Measurements from ENCODE around the gene SNAPC5.
"Not testable (repeated sequence)": the region's sequence is repeated elsewhere in the genome, so short reads cannot be mapped to it uniquely, and the experiment has no call there.

SNAPC5 gene, protein sequence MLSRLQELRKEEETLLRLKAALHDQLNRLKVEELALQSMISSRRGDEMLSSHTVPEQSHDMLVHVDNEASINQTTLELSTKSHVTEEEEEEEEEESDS

DNA sequence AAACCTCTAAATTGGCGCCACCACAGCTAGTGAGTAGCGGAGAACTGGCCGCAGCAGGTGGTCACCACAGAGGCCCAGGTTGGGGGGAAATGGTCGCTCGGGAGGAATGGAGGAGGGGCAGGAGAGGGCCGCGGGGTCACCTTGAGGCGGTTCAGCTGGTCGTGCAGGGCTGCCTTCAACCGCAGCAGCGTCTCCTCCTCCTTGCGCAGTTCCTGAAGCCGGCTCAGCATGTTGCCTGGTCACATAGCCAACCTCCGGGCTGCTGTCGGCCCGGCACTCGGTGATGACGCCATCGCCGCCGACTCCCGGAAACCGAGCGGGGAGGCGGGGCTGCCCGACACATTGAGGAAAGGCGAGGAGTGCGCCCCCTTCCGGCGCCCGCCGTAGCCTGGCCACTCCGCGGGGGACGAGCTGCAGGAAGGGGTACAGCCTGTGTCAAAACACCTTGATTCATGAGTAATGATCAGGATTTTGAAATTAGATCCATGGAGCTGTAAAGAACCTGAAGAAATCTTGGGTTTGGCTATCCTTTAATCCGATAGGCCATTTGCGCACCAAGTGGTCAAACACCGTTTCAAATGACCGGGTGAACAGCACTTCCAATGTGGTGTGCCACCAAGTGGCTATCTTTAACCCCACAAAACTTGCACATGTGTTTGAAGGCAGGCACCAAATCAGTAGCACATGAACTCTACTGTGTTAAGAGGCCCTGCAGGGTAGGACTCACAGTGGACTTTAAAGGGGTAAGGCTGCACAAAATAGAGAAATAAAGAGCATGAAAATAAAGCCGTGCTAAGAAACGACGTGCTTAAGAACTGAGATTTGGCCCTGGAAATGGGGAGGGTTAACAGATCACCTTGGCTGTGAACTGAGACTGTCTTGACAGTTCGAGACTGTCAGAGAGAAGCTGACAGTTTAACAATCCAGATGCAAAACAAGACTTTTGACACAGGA, at the start of gene SNAPC5:
Gene SNAPC5, minus strand, starts transcription at position 261 of the 954 bp plus-strand sequence. Its CDS starts 31 bp downstream, at position 230.
- peak; percentile 93 for DNase-seq

DNA sequence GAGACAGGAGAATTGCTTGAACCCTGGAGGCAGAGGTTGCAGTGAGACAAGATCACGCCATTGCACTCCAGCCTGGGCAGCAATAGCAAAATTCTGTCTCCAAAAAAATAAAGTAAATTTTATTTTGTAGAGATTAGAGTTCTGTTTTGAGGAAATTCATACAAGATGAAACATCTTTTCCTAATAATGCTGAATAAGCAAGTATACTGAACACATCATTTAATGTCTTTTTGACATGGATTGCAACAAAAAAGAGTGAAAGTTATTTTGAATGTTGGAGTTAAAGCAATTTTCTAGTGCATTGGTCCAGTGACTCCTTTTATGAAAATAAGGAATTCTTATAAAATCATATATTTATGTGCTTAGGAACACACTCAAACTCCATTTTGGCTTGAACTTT, 47.7 kb upstream of the SNAPC5 start:
- DNase-seq: no peak

DNA sequence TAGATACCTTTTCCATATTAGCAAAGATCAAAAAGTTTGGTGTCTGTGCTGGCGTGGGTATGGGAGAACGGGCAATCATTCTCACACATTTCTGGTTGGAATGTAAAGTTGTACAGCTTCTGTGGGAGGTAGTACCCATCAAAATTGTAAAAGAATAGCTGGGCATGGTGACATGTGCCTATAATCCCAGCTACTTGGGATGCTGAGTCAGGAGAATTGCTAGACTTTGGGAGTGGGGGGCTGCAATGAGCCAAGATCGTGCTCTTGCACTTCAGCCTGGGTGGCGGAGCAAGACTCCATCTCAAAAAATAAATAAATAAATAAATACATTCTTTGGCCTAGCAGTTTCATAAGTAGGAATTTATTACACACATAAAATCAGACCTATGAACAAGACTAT, 45.3 kb upstream of the SNAPC5 start:
- no peak for DNase-seq

DNA sequence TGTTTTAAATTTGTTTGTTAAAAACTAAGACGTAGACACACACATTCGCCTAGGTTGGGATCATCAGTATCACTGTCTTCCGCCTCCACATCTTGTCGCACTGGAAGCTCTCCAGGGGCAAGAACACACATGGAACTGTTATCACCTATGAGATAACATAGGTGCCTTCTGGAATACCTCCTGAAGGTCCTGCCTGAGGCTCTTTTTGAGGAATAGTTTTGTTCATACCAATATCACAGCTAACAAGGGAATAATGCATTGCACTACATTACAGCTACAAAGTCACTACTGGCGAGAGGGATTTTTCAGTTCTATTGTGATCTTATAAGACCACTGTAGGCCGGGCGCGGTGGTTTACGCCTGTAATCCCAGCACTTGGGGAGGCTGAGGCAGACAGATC, 37.5 kb upstream of the SNAPC5 start:
- no peak for DNase-seq

DNA sequence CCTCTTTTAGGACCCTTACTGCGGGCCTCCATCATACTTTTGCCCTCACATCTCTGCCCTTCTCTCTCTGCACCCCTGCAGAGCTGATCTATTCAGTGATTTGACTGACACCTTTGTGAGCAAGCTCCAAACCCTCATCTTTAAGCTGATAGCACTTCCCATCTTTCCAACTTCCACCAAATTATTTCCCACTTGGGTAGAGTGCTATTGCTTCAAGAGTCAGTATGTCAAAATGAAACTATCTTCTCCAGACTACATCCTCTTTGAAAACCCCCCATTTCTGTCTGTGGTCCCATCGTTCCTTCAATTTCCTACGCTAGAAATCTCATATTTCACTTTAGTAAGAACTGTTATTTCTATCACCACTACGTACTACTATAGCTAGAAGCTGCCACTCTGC, 27.3 kb upstream of the SNAPC5 start:
- no peak for DNase-seq

DNA sequence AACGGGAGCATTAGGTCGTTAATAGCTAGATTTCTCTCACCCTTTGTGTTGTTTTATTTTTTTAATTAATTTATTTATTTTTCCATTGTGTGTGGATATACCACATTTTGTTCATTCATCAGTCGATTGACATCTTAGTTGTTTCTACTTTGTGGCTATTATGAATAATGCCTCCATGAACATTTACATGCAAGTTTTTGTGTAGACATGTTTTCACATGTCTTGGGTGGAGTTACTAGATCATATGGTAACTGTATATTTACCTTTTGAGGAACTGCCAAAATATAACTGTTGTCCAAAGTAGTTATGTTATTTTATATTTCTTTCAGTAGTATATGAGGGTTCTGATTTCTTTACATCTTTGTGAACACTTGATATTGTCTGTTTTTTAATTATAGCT, 26.4 kb upstream of the SNAPC5 start:
- DNase-seq: no peak

DNA sequence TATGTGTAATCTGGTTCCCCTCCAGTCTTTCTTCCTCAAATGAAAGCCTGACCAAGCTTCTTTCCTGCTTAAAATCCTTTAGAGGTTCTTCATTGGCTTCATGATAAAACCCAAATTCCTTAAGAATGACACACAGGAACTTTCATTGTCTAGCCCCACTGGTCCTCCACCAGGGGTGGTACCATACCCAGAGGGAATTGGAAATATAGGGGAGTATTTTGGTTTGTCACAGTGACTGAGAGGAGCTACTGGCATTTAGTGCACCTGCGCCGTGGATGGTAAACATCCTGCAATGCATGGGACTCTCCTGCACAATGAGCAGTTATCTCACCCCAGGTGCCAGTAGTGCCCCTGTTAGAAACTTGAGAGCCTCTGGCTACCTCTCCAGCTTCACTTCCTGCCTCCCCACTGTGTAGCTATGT, 18.4 kb upstream of the SNAPC5 start:
- peak; percentile 11 for DNase-seq

DNA sequence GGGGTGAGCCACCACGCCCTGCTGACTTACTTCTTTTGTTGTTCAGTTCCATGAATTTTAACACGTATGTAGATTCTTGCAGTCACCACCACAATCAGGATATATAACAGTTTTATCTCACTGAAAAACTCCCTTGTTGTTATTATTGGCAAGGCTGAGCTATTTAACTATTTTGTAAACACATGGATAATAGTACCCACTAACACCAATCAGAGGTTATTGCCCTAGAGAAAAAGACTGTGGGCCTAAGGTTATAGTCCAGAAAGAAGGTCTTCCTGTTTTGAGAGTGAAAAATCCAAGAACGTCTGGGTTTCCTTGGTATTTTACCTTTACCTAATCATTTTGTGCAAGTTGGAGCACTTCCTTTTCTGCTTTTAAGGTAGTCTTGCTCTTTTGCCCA, 17.0 kb upstream of the SNAPC5 start:
- no peak for DNase-seq

DNA sequence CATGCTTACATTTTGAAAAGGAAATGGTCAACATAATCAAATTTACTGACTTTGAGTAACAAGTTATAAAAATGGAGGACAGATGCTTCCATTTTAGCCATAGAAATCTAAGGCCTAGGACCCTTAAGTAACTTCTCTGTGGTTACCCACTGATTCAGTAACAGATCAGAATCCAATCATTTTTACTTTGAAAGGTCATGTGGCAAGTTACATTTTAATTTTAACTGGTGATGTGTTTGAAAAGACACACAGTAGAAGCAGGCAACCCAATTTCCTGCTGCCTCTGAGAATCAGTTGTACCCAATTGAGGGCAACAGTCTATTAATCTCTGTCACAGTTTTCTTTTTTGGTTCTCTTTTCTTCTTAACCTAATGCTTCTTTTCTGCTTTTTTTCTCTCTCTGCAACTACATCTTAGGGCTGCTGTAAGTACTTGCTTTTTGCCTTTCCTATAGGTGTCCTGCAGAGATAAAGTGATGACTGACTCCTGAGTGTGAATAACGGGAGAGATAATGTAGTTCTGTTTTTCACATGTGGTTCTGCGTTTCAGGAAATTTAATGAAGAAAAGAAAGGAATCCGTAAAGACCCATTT, 10.8 kb upstream of the SNAPC5 start:
- DNase-seq: no peak

DNA sequence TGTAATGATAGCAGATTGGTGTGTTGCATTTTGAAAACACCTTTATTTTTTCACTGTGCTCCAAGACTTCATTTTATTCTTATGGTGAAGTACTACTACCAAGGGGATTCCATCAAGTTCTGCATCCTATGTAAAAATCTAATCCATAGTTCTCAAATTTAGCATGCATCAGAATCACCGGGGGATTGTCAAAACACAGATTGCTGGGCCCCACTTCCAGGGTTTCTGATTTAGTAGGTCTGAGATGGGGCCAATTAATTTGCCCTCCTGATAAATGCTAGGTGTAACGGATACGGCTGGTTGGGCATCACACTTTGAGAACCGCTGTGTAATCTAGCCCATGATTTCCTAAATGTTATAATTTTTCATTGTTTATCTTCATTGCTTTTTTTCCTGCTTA, 8.3 kb upstream of the SNAPC5 start:
- DNase-seq: no peak

DNA sequence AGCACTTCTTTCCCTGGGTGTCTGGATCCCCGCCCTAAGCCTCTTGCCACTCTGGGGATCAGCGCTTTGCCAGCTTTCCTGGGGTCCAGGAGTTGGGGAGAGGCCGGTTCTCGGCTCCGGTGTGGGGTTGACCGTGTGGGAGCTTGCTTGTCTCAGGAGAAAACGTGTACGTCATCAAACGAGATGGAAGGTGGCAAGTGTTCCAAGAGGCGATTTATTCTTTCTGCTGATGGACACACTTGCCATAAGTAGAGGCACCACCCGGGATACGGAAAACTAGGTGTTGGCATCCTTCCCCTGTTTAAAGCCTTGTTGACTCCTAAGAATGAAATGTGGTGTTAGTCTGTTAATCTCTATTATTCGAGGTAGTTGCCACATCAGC, 7.9 kb upstream of the SNAPC5 start:
- no peak for DNase-seq

DNA sequence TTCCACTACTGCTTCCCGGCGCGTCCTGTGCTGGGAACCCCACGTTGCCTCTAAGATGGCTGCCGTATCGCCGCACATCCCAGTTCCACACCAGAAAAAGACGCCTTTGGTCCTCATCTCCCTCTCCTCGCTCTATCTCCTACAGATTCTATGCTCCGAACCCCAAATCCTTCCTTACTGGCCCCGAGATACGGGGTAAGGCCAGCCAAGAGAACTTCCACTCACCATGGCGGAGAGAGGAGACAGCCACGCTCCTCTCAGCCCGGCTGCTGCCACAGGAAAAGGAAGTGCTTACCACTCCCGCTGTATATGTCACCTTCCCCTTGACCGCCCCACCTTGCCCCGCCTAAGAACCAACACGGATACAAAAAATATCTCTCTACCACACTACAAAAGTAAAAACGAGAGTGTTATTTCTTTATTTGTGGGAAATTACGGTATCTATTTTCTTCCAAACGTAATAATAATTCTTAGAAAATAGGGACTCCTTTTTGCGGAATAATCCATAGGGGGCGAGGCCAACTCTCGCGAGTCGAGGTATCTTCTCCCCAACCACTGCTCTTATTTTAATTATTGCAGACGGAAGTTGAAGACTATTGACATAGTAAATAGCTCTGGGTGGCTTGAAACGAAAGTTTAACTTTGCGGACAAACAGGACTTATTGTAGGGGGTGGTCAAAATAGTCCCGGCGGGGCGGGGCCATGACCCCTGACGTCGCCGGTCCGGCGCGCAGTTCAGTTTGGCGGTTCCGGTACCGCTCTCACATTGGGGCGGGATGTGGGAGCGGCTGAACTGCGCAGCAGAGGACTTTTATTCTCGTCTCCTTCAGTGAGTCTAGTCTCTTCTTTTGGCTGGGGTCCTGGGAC, 7.2 kb upstream of the SNAPC5 start, which contains the start of the genes RPL4 and ZWILCH:
Gene RPL4, minus strand, starts transcription at position 293 of the 867 bp plus-strand sequence. Its CDS starts 65 bp downstream, at position 228.
Gene ZWILCH, plus strand, starts transcription at position 764 of the 867 bp plus-strand sequence. Its CDS starts 13 bp downstream, at position 777.
- DNase-seq: peak; percentile 92

DNA sequence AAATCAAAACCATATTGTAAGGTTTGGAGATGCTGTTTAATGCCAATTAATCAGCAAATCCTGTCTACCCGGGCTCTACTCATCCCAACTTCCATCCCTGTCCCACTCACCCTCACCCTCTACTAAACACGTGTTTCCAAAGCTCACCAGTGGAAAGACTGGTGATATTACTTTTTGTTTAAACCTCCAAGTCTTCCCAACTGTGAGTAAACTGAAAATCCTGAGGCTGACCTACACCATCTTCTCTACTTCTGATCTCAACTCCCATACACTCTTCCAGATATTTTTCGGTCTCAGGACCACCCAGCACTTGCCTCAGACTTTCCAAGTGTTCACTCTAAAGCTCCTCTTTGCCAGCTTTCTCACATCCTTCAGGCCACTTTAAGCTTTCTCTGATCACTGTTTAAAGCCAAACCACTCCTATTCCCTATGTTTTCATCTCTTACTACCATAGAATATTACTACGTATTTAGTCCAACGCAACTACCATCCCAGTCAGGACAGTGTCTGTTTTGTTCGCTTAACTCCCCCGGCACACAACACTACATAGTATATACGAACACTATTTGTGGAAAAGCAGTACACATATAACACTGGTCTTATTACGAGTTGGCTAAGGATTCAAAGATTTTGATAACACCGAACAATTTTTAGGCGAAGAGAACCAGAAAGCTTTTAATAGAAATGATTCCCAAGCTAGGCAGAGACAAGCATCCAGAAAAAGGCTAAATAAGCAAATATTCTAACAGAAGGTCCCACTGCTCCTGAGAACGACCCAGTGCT, 6.4 kb upstream of the SNAPC5 start:
- no peak for DNase-seq

DNA sequence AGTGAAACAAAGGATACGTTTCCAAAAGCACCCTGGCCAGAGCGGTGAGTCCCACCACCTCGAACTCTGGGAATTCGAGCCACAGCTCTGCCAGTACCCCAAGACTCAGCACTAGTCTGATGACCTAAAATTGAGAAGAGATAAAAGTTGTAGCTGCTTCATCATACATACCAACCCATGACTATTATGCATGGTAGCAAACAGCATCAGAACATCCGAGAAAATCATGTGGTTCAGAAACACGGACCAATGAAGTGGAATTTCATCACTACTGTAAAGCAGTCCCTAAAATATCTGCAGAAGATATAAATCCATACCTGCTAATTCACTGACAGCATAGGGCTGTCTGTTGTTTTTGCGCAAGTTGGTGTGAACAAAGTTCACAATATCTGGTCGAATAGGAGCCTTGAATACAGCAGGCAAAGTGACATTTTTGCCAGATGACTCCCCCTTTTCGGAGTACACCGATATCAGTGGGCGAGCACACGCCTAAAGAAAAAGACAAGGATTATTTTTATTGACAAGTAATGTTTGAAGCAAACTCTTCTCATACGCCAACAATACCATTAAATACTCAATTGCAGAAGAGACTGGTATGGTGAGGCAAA, 5.6 kb upstream of the SNAPC5 start:
- DNase-seq: not testable (repeated sequence)

DNA sequence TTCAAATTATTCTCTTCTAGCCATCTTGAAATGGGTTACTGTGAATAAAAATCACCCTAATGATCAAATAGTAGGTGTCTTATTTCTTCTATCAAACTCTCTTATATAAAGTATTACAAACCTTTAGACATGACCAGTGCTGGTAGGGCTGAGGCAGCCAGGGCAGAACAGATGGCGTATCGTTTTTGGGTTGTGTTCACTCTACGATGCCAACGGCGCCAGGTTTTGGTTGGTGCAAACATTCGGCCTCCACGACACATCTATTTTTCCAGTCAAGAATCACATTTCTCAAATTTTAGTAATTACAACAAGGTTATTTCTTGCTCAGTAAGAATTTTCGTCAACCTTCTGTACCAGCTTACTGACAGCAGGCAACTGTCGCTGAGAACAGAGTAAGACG, 4.9 kb upstream of the SNAPC5 start:
- no peak for DNase-seq

DNA sequence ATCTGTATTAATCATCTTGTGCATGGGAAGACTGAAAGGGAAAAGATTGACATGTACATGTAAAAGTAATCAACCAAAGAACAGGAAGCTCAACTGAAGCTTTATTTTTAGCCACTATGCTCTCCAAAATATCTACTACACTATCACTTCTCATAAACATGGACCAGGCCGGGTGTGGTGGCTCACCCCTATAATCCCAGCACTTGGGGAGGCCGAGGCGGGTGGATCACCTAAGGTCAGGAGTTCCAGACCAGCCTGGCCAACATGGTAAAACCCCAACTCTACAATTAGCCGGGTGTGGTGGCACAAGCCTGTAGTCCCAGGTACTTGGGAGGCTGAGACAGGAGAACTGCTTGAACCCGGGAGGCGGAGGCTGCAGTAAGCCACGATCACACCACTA, 2.8 kb upstream of the SNAPC5 start:
- DNase-seq: not testable (repeated sequence)

DNA sequence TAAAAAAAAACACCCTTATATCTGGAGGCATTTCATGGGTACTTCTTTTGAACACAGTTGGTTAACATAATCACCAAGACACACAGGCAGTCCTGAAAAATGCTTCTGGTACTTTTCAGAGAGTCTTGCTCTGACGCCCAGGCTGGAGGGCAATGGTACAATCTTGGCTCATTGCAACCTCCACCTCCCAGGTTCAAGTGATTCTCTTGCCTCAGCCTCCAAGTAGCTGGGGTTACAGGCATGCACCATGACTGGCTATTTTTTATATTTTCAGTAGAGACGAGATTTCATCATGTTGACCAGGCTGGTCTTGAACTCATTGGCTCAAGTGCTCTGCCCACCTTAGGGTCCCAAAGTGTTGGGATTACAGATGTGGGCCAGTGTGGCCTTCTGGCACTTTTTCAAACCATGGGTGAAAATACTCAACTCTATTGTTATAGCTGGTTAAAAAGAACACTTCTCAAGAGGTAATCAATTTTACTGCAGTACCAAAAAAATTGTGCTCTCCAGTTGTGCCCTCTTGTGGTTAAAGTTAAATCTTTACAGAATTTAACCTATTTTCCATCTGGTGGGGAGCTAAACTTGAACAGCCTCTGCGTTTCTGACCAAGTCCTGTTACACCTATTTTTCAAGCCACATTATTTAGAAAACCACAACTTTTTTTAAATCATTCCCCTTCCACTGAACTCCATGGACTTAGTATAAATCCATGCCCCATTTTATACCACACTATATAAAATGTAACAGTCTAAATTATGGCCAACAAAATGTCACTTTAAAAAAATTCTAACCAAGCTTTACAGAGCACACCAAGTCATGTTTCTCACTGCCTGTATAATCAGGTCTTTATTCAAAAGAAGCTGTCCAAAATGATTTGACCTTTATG, 1.2 kb upstream of the SNAPC5 start:
- peak; percentile 52 for DNase-seq

DNA sequence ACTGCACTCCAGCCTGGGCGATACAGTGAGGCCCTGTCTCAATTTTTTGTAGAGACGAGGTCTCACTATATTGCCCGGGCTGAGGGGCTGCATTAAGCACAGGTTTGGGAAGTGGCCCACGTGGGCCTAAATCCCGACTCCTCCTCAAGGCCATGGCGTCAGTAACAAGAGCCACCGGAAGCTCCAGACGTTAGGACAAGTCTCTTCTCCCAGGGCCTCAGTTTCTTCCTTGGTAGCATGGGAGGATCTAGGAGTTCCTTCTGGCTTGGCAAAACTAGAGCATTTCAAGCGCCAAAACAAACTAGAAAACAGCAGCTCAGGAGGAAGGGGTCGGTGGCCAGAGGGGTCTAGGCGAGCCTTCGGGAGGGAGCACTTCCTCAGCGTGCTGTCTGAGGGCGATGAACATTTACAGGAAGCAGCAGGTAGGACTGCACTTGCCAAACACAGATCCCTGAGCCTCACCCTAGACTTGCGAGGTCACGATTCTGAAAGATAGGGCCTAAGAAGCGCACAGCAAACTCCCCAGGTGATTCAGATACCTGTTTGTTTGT, 536 bp downstream of the SNAPC5 start:
- no peak for DNase-seq

DNA sequence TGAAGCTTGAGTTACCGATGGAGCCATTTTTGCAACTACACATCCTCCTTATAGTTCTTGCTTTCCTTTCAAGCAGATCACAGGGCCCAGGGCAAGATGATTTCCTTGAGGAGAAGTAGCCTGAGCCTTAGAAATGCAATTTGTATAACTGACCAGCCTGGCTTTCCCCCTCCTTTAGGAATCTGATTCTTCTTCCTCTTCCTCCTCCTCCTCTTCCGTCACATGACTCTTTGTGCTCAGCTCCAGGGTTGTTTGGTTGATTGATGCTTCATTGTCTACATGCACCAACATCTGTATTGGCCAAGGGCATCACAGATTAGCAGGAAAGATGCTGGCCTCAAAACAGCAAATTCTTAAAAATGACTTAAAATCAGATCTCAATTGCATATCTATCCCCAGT, 3.3 kb downstream of the SNAPC5 start:
- no peak for DNase-seq

DNA sequence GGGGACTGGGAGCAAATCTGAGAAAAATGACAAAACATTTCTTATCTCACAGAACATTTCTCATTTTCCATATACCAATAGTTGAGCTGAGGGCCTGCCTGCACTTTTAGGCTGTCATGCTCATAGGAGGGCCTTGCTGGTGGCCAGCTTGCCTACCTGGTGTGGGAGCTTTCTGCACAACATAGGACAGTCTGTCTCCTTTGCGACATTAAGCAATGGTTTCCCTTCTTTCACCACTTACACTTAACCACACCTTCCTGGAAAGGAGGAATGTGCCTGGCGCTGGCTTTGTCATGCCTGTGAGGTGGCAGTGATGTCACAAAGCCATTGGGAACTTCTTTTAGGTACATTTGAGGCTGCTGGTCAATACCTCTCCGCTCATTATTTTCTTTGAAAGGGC, 5.7 kb downstream of the SNAPC5 start:
- DNase-seq: no peak
